Keratinocyte (primary cell): ENCODE measurements around the gene CAMSAP3. TPM values are rescaled to one million over a fixed set of nuclear protein-coding genes. Genes with fewer than 3 reads are reported as not detected.
A peak's percentile ranks its signal among the peaks of the same experiment; 100 is the strongest.

Experiments used
- DNase-seq: peaks from one replicate; pipeline ENCODE4 v3.0.0-alpha.2; 2011; ENCODE audit warnings: low read depth, missing footprints, low spot score
- FAIRE-seq: peaks from 2 replicates; lab custom pipeline; 2011; peaks lifted over from hg19 to GRCh38; lab: Jason Lieb, UNC
- H2AFZ ChIP-seq: 2 replicates; pipeline ENCODE4 v1.6.0; 2012; ENCODE audit warnings: low read length, control low read depth, inconsistent platforms; ENCODE audit not compliant: control insufficient read depth
- H3K27ac ChIP-seq: 2 replicates; pipeline ENCODE4 v1.5.1; 2011; ENCODE audit warnings: low read length; ENCODE audit not compliant: control insufficient read depth, insufficient read depth
- H3K27me3 ChIP-seq: 3 replicates; pipeline ENCODE4 v1.6.0; 2011; ENCODE audit warnings: low read length; ENCODE audit not compliant: control insufficient read depth, insufficient read depth; ENCODE audit errors: extremely low read depth
- H3K36me3 ChIP-seq, 2 experiments: 2 replicates in 1 of 2; 3 replicates in 1 of 2; pipeline ENCODE4 v1.5.1; 2011; ENCODE audit warnings: low read length in 2 of 2, mild to moderate bottlenecking in 1 of 2; ENCODE audit not compliant: control insufficient read depth in 2 of 2, insufficient read depth in 2 of 2; ENCODE audit errors: extremely low read depth in 1 of 2
- H3K4me1 ChIP-seq: 3 replicates; pipeline ENCODE4 v1.5.1; 2011; ENCODE audit warnings: low read length; ENCODE audit not compliant: control insufficient read depth, insufficient read depth; ENCODE audit errors: extremely low read depth
- H3K4me2 ChIP-seq: 3 replicates; pipeline ENCODE4 v1.6.0; 2011; ENCODE audit warnings: low read depth, low read length; ENCODE audit not compliant: control insufficient read depth, insufficient read depth; ENCODE audit errors: extremely low read depth
- H3K4me3 ChIP-seq, 3 experiments: fragments of 200-600 bp in 1 of 3; sonication (generic) in 1 of 3; 2 replicates in 2 of 3; 3 replicates in 1 of 3; pipeline ENCODE4 v1.5.1; 2011 to 2016; ENCODE audit warnings: low read length in 3 of 3, mild to moderate bottlenecking in 3 of 3, control low read depth in 2 of 3, inconsistent platforms in 1 of 3, low read depth in 1 of 3, mixed read lengths in 1 of 3, mixed run types in 1 of 3, moderate library complexity in 1 of 3; ENCODE audit not compliant: control insufficient read depth in 2 of 3, insufficient read depth in 2 of 3; ENCODE audit errors: extremely low read depth in 1 of 3
- H3K79me2 ChIP-seq: 2 replicates; pipeline ENCODE4 v1.6.0; 2012; ENCODE audit warnings: low read length; ENCODE audit not compliant: control insufficient read depth, insufficient read depth
- H3K9ac ChIP-seq: 3 replicates; pipeline ENCODE4 v1.6.0; 2011; ENCODE audit warnings: low read length; ENCODE audit not compliant: control insufficient read depth, insufficient read depth; ENCODE audit errors: extremely low read depth
- H3K9me1 ChIP-seq: 3 replicates; pipeline ENCODE4 v1.6.0; 2011; ENCODE audit warnings: low read length; ENCODE audit not compliant: control insufficient read depth, insufficient read depth; ENCODE audit errors: extremely low read depth
- H3K9me3 ChIP-seq: 2 replicates; pipeline ENCODE4 v1.5.1; 2012; ENCODE audit warnings: low read depth, low read length; ENCODE audit not compliant: control insufficient read depth
- H4K20me1 ChIP-seq: 3 replicates; pipeline ENCODE4 v1.6.0; 2011; ENCODE audit warnings: low read length; ENCODE audit not compliant: control insufficient read depth, insufficient read depth; ENCODE audit errors: extremely low read depth
- CTCF ChIP-seq, 3 experiments: IDR thresholded peaks in 1 of 3; conservative IDR thresholded peaks in 1 of 3; optimal IDR thresholded peaks in 1 of 3; 2 replicates in 2 of 3; 3 replicates in 1 of 3; pipeline versions ENCODE3 to v1.5.1; 2011; ENCODE audit warnings: low read length in 3 of 3, mild to moderate bottlenecking in 3 of 3, moderate library complexity in 2 of 3, control low read depth in 1 of 3, inconsistent platforms in 1 of 3; ENCODE audit not compliant: insufficient read depth in 2 of 3; ENCODE audit errors: extremely low read depth in 1 of 3
- EZH2 ChIP-seq: IDR thresholded peaks from one replicate; pipeline ENCODE4 v1.6.1; 2012; ENCODE audit warnings: inconsistent platforms, mild to moderate bottlenecking, low read length, moderate library complexity
- dilution Hi-C: fragments of 300-500 bp; cut with MboI; formaldehyde crosslinking; loops from one replicate; pipeline ENCODE4 v1.7.0; 2020; ENCODE audit warnings: low sequenced_read_pairs; ENCODE audit not compliant: extremely low pct_ligation_motif_present
- polyA plus RNA-seq, 5 experiments: library from polyadenylated mRNA; depleted of rRNA in 3 of 5; stranded (reverse) in 3 of 5; stranded (forward) in 1 of 5; unstranded in 1 of 5; fragments of >200 nt; gene quantifications; 1 replicate in 1 of 5; 2 replicates in 3 of 5; 3 replicates in 1 of 5; pipeline versions ENCODE4 v1.2.1 to v1.2.3, GENCODE V29; 2011 to 2012; ENCODE audit warnings: missing spikeins in 2 of 5, low read depth in 1 of 5, low replicate concordance in 1 of 5

CAMSAP3 gene
- polyA plus RNA-seq, 1 donor (not counting 4 experiments of a cell fraction or from before 2014, with no cell fraction given) = 2.4 TPM

GRCh38 chr19:7565332-7565731 lies 30.3 kb upstream of the CAMSAP3 start:
- no peak overlapping the region for H3K4me3 ChIP-seq
- no peaks in the 10 kb centered on the region for H3K27me3 ChIP-seq
- no peaks in the 10 kb centered on the region for H3K9me3 ChIP-seq
- no peak for FAIRE-seq
- no peaks in the 10 kb centered on the region for H3K79me2 ChIP-seq
- no peak overlapping the region for H3K4me2 ChIP-seq
- no peak overlapping the region for H2AFZ ChIP-seq
- dilution Hi-C loops = no loop called here
- H3K36me3 ChIP-seq = peaks cover 0 to 7% of the 10 kb centered on the region in 2 experiments
- no peaks in the 10 kb centered on the region for H3K4me1 ChIP-seq
- H3K9me1 ChIP-seq = no peaks in the 10 kb centered on the region
- DNase-seq = no peak
- TF ChIP-seq EZH2 (no peak), CTCF (optimal IDR thresholded peaks at IDR 0.05 in 1 of 3, IDR thresholded peaks at IDR 0.05 in 1 of 3, conservative IDR thresholded peaks at IDR 0.05 in 1 of 3; ENCODE audit: extremely low read depth in 1 of 3, insufficient read depth in 2 of 3, low read length in 3 of 3) (no peak)
- H3K27ac ChIP-seq = no peak overlapping the region
- no peaks in the 10 kb centered on the region for H4K20me1 ChIP-seq
- no peak overlapping the region for H3K9ac ChIP-seq

- Histone ChIP-seq H3K4me2 (peak overlapping the region; percentile 64), H3K9me1 (no peaks in the 10 kb centered on the region), H4K20me1 (no peaks in the 10 kb centered on the region), H3K9ac (peak overlapping the region; percentile 15), H3K27ac (peak overlapping the region; percentile 26), H3K4me3 (no peak overlapping the region), H3K36me3 (no peaks in the 10 kb centered on the region), H2AFZ (peak overlapping the region; percentile 33), H3K4me1 (peaks cover 12% of the 10 kb centered on the region), H3K79me2 (no peaks in the 10 kb centered on the region), H3K27me3 (no peaks in the 10 kb centered on the region), H3K9me3 (no peaks in the 10 kb centered on the region)
- dilution Hi-C loops = no loop called here
- FAIRE-seq (peak; percentile 32), DNase-seq (no peak)
- TF ChIP-seq CTCF (optimal IDR thresholded peaks at IDR 0.05 in 1 of 3, IDR thresholded peaks at IDR 0.05 in 1 of 3, conservative IDR thresholded peaks at IDR 0.05 in 1 of 3; ENCODE audit: extremely low read depth in 1 of 3, insufficient read depth in 2 of 3, low read length in 3 of 3) = no peak
- TF ChIP-seq EZH2 = no peak
These were observed 24.9 kb upstream of the CAMSAP3 start for GRCh38 chr19:7570761-7571160.
